Effector memory CD4-positive, alpha-beta T cell (primary cell): Measurements from ENCODE around the gene GCSAM.

Experiments used
- DNase-seq, 3 donors: peaks; one replicate each; pipeline ENCODE4 v3.0.0-alpha.2; 2020
- H3K27ac ChIP-seq: 2 replicates; pipeline ENCODE4 v1.7.0; 2013; ENCODE audit warnings: mild to moderate bottlenecking, low read length, moderate library complexity; ENCODE audit not compliant: insufficient read depth, poor library complexity, severe bottlenecking
- H3K27me3 ChIP-seq: replicated peaks from 2 replicates; pipeline ENCODE4 v1.7.0; 2013; ENCODE audit warnings: mild to moderate bottlenecking, low read length; ENCODE audit not compliant: insufficient read depth, control insufficient read depth, poor library complexity, severe bottlenecking
- H3K36me3 ChIP-seq: 2 replicates; pipeline ENCODE4 v1.7.0; 2013; ENCODE audit warnings: mild to moderate bottlenecking, low read length, moderate library complexity; ENCODE audit not compliant: control insufficient read depth, insufficient read depth
- H3K4me1 ChIP-seq: 2 replicates; pipeline ENCODE4 v1.7.0; 2013; ENCODE audit warnings: low read length, mild to moderate bottlenecking; ENCODE audit not compliant: control insufficient read depth, insufficient read depth, poor library complexity, severe bottlenecking
- H3K4me3 ChIP-seq: 2 replicates; pipeline ENCODE4 v1.7.0; 2013; ENCODE audit warnings: low read length, low read depth, mild to moderate bottlenecking; ENCODE audit not compliant: insufficient read depth, poor library complexity, severe bottlenecking
- H3K9me3 ChIP-seq: 2 replicates; pipeline ENCODE4 v1.7.0; 2013; ENCODE audit warnings: mild to moderate bottlenecking, low read length, moderate library complexity; ENCODE audit not compliant: control insufficient read depth

Gene GCSAM

DNA sequence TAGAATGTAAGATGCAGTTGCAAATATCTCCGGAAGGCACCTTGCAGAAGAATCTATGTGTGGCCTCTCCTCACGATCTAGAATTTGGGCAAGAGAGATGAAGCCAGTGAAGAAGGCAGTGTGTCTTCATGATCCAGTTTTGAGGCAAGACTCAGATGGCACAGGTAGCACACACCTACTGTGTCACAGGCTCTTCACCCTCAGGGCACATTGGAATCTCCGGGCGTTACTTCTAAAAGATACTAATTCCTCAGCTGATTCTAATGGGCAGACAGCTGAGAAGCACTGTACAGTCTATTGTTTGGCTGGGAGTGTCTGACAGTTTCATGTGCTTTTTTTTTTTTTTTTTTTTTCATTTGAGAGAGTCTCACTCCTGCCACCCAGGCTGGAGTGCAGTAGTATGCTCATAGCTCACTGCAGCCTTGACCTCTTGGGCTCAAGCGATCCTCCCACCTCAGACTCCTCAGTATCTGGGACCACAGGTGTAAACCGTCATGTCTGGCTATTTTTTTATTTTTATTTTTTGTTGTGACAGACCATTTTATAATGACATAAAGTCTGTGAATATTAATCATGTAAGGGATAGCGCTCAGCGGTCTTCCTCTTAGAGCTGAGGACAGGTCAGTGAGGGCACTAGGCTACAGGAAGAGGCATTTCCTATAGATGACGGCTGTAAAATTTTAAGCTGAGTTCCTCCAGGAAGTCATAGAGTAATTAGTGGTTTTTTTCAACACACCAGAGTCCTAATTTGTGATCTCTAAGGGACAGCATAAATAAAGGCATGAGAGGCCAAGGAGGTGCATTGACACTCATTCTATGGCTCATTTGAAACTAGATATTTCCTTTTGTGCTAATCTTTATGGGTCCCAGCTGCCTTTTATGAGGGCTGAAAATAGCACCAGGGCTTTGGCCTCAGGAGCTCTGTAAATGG lies 42.8 kb downstream of the GCSAM start:
- no peaks in the 10 kb centered on the region for H3K27me3 ChIP-seq

DNA sequence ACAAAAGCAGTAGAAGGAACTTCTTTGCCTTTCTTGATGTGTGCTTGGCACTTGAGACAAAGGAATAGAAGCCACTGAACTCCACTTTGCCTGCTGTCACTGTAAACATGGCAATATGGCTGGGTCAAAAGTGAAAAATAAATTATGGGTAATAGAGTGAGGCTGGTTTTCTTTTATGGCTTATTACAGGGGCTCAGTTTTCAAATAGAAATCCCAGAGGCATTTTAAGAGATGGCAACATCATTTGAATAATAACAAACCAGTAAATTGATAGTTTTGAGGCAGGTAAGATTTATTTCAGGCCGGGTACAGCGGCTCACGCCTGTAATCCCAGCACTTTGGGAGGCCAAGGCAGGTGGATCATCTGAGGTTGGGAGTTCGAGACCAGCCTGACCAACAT lies 44.1 kb downstream of the GCSAM start:
- no peaks in the 10 kb centered on the region for H3K36me3 ChIP-seq

More for the DNA sequence above, 42.8 kb downstream of the GCSAM start:
- DNase-seq, result no peak
- H3K36me3 ChIP-seq, result no peaks in the 10 kb centered on the region
- no peaks in the 10 kb centered on the region for H3K9me3 ChIP-seq
- peaks cover 18% of the 10 kb centered on the region for H3K4me1 ChIP-seq
- no peak overlapping the region for H3K4me3 ChIP-seq
- H3K27ac ChIP-seq, result no peak overlapping the region

GRCh38 chr3:112087746-112088145 lies 45.3 kb downstream of the GCSAM start:
- Histone ChIP-seq H3K27me3 (no peaks in the 10 kb centered on the region), H3K9me3 (no peaks in the 10 kb centered on the region), H3K4me3 (no peak overlapping the region), H3K4me1 (peaks cover 18% of the 10 kb centered on the region), H3K27ac (no peak overlapping the region), H3K36me3 (no peaks in the 10 kb centered on the region)
- DNase-seq, result no peak

More for the DNA sequence above, 44.1 kb downstream of the GCSAM start:
- Histone ChIP-seq H3K4me3 (no peak overlapping the region), H3K27ac (no peak overlapping the region), H3K27me3 (no peaks in the 10 kb centered on the region), H3K4me1 (peaks cover 18% of the 10 kb centered on the region), H3K9me3 (no peaks in the 10 kb centered on the region)
- DNase-seq, result no peak

GRCh38 chr3:112086875-112087524 lies 46.0 kb downstream of the GCSAM start:
- no peak for DNase-seq
- H3K4me3 ChIP-seq, result peak overlapping the region; percentile 56
- no peaks in the 10 kb centered on the region for H3K27me3 ChIP-seq
- peaks cover 18% of the 10 kb centered on the region for H3K4me1 ChIP-seq
- no peak overlapping the region for H3K27ac ChIP-seq
- no peaks in the 10 kb centered on the region for H3K36me3 ChIP-seq
- no peaks in the 10 kb centered on the region for H3K9me3 ChIP-seq

DNA sequence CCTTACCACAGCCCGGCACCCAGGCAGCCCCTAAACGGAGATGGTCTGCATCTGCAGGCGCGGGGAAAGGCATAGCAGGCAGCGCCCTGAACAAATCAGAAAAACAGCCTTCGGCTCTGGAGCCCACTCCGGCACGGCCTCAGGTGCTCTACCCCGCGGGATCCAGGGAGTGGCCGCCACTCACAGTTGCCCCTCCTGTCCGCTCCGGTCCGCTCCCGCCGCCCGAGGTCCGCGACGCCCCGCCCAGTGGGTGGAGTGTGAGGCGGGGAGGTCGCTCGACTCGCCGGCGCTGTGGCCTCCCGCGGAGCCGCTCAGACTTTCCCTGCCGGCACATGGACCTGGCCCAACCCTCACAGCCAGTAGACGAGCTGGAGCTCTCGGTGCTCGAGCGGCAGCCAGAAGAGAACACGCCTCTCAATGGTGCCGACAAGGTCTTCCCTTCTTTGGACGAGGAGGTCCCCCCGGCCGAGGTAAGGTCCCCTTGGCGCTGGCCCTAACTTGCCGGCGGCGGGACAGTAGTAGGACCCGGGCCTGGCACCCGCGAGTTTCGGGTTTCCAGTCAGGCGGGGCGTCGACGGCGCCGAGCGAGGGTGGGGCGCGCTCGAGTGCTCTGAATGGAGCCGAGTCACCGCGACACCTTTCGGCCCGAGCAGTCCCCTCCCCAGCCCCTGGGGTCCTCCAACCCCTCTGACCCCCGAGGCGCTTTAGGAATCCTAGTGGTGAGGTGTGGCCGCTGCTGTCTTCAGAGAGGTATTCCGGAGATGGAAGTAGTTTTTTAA lies 46.8 kb downstream of the GCSAM start, which contains the start of gene C3orf52:
TSS of gene C3orf52 (plus strand) at position 314 of the 779 bp plus-strand sequence. CDS start at position 333, 19 bp downstream.
- H3K27ac ChIP-seq, result no peak within 1 kb of the TSS
- peaks cover 18% of the 10 kb centered on the region for H3K4me1 ChIP-seq
- peak within 1 kb of the TSS; percentile 56 for H3K4me3 ChIP-seq
- H3K9me3 ChIP-seq, result no peaks in the 10 kb centered on the region
- peak; percentile 31 to 49 (median 40) for DNase-seq
- no peaks in the 10 kb centered on the region for H3K27me3 ChIP-seq
- no peaks in the 10 kb centered on the region for H3K36me3 ChIP-seq

- Histone ChIP-seq H3K4me1 (peaks cover 17% of the 10 kb centered on the region), H3K27ac (no peak overlapping the region), H3K9me3 (no peaks in the 10 kb centered on the region), H3K4me3 (peak overlapping the region; percentile 56), H3K27me3 (no peaks in the 10 kb centered on the region), H3K36me3 (no peaks in the 10 kb centered on the region)
- no peak for DNase-seq
Measured at GRCh38 chr3:112085735-112086075, 47.3 kb downstream of the GCSAM start.

DNA sequence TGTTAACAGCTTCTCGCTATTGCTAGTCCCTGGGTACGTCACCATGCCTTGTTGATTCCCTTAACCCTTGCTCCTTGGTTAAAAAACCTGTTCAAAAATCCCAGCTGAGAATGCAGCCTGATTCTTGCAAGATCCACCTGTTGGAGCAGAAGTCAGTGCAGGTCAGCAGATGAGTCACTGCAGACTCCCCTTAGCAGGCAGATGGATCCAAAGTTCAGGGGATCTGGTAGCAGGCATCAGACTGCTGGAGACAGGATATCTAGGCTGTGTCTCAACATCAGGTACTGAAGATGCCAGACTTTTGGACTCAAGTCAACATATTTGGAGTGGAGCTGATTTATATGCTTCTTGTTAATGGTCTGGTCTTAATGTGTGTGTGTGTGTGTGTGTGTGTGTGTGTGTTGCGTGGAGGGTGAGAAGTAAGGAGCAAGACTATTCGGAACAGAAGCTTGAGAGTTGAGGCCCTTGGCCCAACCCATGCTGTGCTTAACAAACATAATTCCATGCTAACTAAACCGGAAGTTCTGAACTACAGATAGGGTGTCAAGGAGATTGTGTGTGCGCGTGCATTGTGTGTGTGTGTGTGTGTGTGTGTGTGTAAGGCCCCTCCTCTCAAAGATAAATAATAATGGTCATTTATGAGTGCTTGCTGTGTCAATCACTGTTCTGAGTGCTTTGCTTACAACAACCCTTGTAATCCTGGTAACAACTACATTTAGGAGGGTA lies 47.9 kb downstream of the GCSAM start:
- peaks cover 13% of the 10 kb centered on the region for H3K4me1 ChIP-seq
- H3K36me3 ChIP-seq, result no peaks in the 10 kb centered on the region
- no peak overlapping the region for H3K27ac ChIP-seq
- no peak for DNase-seq
- no peak overlapping the region for H3K4me3 ChIP-seq
- no peaks in the 10 kb centered on the region for H3K27me3 ChIP-seq
- H3K9me3 ChIP-seq, result no peaks in the 10 kb centered on the region

DNA sequence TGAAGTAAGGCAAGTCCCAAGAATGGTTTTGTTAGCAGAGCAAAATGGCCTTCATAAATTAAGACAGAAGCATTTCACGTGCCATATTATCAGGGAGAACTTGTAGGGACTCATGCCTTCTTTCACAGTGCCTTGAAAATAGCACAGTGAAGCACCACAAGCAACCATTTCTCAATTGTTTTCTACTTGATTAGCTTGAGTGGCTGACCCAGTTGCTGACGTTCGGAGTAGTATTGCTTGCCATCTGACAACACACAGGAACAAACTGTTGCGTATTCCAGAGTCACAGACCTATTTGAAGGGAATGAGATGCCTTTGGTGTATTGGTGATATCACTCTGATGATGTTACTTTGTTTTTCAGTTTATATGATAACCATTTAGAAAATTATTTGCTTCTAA lies 49.8 kb downstream of the GCSAM start:
- Histone ChIP-seq H3K27ac (no peak overlapping the region), H3K36me3 (no peaks in the 10 kb centered on the region), H3K4me1 (peaks cover 13% of the 10 kb centered on the region), H3K27me3 (no peaks in the 10 kb centered on the region), H3K9me3 (no peaks in the 10 kb centered on the region), H3K4me3 (no peak overlapping the region)
- DNase-seq, result no peak
